Colonic mucosa (tissue), 4 donors: Measurements from ENCODE around the gene GSTT2. TPM values are rescaled to one million over a fixed set of nuclear protein-coding genes. Genes with fewer than 3 reads are reported as not detected.
A peak's percentile ranks its signal among the peaks of the same experiment; 100 is the strongest.
"Not testable (repeated sequence)": the region's sequence is repeated elsewhere in the genome, so short reads cannot be mapped to it uniquely, and the experiment has no call there.

Experiments
- DNase-seq: peaks from one replicate; pipeline ENCODE4 v3.0.0-alpha.2; 2020
- H3K27ac ChIP-seq: fragments of 200-600 bp; one replicate; pipeline ENCODE4 v1.8.0; 2021
- H3K27me3 ChIP-seq: fragments of 200-600 bp; one replicate; pipeline ENCODE4 v1.8.0; 2021
- H3K36me3 ChIP-seq: fragments of 200-600 bp; one replicate; pipeline ENCODE4 v1.8.0; 2021
- H3K4me1 ChIP-seq: fragments of 200-600 bp; one replicate; pipeline ENCODE4 v1.8.0; 2021; ENCODE audit warnings: mild to moderate bottlenecking
- H3K4me3 ChIP-seq: fragments of 200-600 bp; one replicate; pipeline ENCODE4 v1.8.0; 2021
- H3K9ac ChIP-seq, 2 donors: one replicate each; pipeline ENCODE4 v1.7.0; 2013; ENCODE audit warnings: control low read depth in 2 of 2, low read depth in 2 of 2, low read length in 2 of 2
- H3K9me3 ChIP-seq: fragments of 200-600 bp; one replicate; pipeline ENCODE4 v1.8.0; 2021
- intact Hi-C: fragments of 100-400 bp; cut with DNase I; formaldehyde crosslinking; loops from one replicate; pipeline ENCODE4 v1.14.1; 2022
- total RNA-seq, 2 donors: library from RNA; stranded (reverse); fragmentation: NEBNext Ultra II Directional in 1 of 2; extraction: Animal tissue kit (Norgen Biotek cat#: 25700) in 1 of 2; gene quantifications; one replicate each; pipeline ENCODE4 v1.2.1, GENCODE V29; 2021
- TF ChIP-seq, protein P1 (sequence below): fragments of 200-600 bp; IDR thresholded peaks from one replicate; pipeline ENCODE4 v1.8.0; 2022; ENCODE audit warnings: antibody characterized with exemption, mild to moderate bottlenecking
- donor health status: healthy.
- donor health status: DM: no; HTN: no; CAD: no.
- donor health status: DM: no; HTN: no; CAD: no.

Gene GSTT2
- total RNA-seq, 2 donors from 2014 or later, result not detected

DNA sequence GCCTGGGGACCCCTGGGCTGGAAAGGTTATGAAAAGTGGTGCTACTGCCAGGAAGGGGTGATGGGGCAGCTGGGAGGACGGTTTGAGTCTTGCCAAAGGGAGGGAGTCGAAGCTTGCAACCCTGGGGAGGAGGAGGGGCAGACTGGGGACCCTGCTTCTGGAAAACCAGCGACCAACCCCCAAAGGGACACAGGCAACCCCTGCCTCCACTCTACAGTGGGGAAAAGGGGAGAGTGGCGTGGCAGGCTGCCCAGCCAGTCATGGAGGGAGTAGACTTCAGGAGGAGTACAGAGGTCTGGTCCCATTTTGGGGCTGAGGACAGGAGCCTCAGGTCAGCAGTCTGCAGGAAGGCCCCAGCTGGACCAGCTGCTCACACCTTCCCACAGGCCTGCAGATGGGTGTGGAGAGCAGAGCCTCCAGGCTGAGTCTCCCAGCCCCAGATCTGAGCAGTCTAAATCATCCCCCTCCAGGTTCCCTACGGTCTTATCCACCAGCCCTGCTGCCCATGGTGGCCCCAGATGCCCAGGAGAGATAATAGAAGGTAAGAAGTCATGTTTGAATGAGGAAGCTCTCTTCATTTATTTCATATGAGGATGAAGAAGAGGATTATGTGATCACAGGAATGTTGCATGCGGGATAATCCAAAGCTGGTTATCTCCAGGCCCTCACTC is 9.0 kb upstream of the GSTT2 start:
- Histone ChIP-seq H3K4me3 (no peak overlapping the region), H3K9me3 (no peaks in the 10 kb centered on the region), H3K9ac (no peak overlapping the region), H3K27me3 (no peaks in the 10 kb centered on the region), H3K4me1 (no peaks in the 10 kb centered on the region), H3K36me3 (no peaks in the 10 kb centered on the region), H3K27ac (no peak overlapping the region)
- intact Hi-C loops, result no loop called here
- TF ChIP-seq, protein P1, sequence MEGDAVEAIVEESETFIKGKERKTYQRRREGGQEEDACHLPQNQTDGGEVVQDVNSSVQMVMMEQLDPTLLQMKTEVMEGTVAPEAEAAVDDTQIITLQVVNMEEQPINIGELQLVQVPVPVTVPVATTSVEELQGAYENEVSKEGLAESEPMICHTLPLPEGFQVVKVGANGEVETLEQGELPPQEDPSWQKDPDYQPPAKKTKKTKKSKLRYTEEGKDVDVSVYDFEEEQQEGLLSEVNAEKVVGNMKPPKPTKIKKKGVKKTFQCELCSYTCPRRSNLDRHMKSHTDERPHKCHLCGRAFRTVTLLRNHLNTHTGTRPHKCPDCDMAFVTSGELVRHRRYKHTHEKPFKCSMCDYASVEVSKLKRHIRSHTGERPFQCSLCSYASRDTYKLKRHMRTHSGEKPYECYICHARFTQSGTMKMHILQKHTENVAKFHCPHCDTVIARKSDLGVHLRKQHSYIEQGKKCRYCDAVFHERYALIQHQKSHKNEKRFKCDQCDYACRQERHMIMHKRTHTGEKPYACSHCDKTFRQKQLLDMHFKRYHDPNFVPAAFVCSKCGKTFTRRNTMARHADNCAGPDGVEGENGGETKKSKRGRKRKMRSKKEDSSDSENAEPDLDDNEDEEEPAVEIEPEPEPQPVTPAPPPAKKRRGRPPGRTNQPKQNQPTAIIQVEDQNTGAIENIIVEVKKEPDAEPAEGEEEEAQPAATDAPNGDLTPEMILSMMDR, result no peak
- no peak for DNase-seq

DNA sequence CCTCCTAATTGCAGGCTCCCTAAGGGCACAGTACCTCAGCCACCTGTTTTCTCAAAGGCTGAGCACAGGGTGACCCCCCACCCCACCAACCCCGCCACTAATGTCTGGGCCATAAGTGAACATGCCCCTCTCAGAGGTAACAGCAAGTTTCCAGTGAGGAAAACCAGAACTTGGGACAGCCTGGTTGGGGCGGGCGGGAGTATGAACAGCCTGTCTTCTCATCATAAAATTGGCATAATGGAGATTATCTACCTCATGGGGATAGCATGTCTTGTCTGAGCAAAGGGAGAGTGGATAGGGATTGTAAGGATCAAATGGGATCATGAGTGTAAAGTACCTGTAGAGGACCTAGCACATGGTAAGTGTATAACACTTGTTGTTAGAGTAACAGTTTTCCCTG is 8.0 kb upstream of the GSTT2 start:
- H3K27me3 ChIP-seq, intact Hi-C loops, H3K36me3 ChIP-seq, H3K27ac ChIP-seq, H3K9ac ChIP-seq, H3K4me1 ChIP-seq, H3K9me3 ChIP-seq, H3K4me3 ChIP-seq, DNase-seq: not testable (repeated sequence)

DNA sequence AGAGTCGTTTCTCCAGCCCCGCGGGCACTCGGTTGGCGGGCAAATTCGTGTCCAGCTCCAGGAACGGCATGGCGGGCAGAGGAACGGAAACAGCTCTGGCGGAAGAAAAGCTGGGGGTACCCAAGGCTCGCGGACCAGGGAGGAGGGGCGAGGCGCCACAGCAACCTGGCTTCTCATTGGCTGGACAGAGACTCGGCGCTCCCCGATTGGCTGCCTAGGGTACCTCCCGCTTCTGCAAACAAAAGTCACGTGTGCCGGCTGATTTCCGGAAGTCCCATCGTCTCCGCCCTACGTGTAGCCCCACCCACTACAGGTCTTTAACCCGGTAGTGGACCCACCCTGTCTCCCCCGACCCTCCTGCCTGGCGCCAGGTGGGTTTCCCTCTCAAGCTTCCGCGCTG is 5.6 kb upstream of the GSTT2 start, which contains the start of gene DDT:
Gene DDT, minus strand, starts transcription at position 97 of the 400 bp plus-strand sequence. Its CDS starts 27 bp downstream, at position 70.
- H3K27me3 ChIP-seq, H3K9ac ChIP-seq, DNase-seq, intact Hi-C loops, H3K4me3 ChIP-seq, H3K36me3 ChIP-seq, H3K27ac ChIP-seq, H3K9me3 ChIP-seq, H3K4me1 ChIP-seq: not testable (repeated sequence)

DNA sequence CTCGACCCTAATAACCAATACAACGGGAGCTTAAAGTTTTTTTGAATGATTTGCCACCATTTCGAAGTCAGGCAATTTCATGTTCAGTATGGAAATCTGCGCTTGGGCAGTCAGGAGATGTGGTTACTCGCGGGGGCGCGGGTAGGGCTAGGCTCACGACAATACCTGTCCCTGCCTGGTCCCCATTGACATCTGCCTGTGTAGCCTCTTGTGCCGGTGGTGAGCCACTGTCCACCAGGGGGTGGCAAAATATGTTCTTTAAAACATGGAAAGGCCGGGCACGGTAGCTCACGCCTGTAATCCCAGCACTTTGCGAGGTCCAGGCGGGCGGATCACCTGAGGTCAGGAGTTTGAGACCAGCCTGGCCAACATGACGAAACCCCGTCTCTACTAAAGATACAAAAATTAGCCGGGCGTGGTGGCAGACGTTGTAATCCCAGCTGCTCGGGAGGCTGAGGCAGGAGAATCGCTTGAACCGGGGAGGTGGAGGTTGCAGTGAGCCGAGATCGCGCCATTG is 5.0 kb upstream of the GSTT2 start:
- not testable (repeated sequence) for DNase-seq

DNA sequence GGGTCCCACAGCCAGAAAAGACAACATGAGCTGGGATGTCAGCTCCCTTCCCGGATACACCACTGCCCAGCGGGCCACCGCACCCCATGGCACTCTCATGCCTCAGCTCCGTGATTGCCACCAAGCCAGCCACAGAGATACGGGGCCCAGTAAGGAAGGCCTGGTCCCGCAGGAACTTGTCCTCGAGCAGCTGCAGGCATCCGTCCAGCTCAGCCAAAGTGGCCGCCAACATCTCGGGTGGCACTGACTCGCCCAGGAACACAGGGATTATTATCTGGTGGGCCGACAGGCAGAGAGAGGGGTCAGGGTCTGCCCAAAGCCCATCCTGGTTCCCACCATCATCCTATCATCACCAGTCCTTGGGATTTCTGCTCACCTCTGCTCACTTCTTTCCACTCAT is 2.6 kb upstream of the GSTT2 start:
- H3K9ac ChIP-seq, intact Hi-C loops, H3K9me3 ChIP-seq, H3K4me3 ChIP-seq, H3K27ac ChIP-seq, H3K36me3 ChIP-seq, H3K27me3 ChIP-seq, H3K4me1 ChIP-seq, DNase-seq: not testable (repeated sequence)

More for the DNA sequence above, 5.0 kb upstream of the GSTT2 start:
- H3K4me1 ChIP-seq, H3K27ac ChIP-seq, H3K27me3 ChIP-seq, intact Hi-C loops, H3K9ac ChIP-seq, H3K36me3 ChIP-seq, H3K9me3 ChIP-seq, H3K4me3 ChIP-seq: not testable (repeated sequence)

DNA sequence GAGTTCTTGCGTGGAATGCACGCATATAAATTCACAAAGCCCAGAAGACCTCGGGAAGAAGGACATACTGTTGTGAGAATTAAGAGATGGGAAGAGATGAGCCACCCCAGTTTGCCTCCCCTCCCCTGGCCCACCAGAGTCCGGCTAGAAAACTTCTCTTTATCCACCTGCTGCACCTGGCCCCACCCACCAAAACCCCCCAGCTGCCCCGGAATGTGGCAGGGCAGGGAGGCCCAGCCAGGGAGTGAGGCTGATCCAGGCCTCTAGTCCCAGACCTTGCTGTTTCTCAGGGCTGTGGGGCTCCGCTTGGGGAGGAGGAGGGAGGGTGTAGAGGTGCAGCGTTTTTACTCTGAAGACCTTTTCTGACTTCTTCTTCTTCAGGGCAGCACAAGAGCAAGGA is 633 bp downstream of the GSTT2 start:
- not testable (repeated sequence) for H3K27ac ChIP-seq, H3K36me3 ChIP-seq, H3K9me3 ChIP-seq, H3K27me3 ChIP-seq, DNase-seq, H3K9ac ChIP-seq, H3K4me3 ChIP-seq, H3K4me1 ChIP-seq
- intact Hi-C loops, result loop anchor here (10.0 kb wide), 1 partner anchor 264 kb away; the partner anchor contains the start of gene GGT5

DNA sequence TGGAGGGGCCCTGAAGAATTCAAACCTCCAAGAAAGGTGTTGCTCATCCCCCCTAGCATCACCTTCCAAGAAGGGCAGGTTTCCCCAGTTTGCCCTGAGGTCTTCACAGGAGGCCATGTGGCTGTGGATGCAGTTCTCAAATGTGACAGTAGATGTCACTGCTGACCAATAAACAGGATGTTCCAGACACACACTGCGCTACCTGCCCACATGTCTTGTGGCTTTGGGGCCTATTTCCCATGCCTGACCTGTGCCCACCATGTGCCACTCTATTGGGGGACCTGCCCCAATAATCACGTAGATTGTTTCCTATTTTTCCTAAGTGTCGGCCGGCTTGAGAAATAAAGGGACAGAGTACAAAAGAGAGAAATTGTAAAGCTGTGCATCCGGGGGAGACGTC is 4.5 kb downstream of the GSTT2 start:
- H3K27ac ChIP-seq, result no peak overlapping the region
- no peak overlapping the region for H3K9ac ChIP-seq
- intact Hi-C loops, result loop anchor here (10.0 kb wide), 1 partner anchor 260 kb away; the partner anchor contains the start of gene GGT5

DNA sequence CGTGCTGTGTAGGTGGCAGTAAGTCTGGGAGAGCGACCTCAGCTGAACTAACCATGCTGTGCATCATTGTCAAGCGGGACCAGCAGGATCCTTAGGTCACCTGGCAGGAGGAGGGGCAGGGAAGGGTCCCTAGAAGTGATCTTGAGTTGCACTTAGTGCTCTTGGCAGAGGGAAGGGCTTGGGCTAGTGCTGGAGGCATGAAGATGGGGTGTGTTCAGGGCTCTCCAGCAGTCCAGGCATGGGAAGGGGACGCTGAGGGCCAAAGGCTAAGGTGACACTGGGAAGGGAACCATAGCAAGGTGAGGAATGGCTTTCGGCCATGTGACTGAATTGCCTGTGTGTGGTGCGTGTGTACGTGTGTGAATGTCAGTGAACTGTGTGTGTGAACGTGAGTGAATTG is 6.2 kb downstream of the GSTT2 start:
- intact Hi-C loops, result loop anchor here (10.0 kb wide), 1 partner anchor 259 kb away; the partner anchor contains the start of gene GGT5
- H3K36me3 ChIP-seq, H3K27ac ChIP-seq: not testable (repeated sequence)

More for the DNA sequence above, 4.5 kb downstream of the GSTT2 start:
- no peak overlapping the region for H3K4me3 ChIP-seq
- TF ChIP-seq, protein P1, result peak; percentile 77
- no peaks in the 10 kb centered on the region for H3K4me1 ChIP-seq
- H3K27me3 ChIP-seq, result no peaks in the 10 kb centered on the region
- no peak for DNase-seq
- H3K9me3 ChIP-seq, result no peaks in the 10 kb centered on the region
- H3K36me3 ChIP-seq, result no peaks in the 10 kb centered on the region

DNA sequence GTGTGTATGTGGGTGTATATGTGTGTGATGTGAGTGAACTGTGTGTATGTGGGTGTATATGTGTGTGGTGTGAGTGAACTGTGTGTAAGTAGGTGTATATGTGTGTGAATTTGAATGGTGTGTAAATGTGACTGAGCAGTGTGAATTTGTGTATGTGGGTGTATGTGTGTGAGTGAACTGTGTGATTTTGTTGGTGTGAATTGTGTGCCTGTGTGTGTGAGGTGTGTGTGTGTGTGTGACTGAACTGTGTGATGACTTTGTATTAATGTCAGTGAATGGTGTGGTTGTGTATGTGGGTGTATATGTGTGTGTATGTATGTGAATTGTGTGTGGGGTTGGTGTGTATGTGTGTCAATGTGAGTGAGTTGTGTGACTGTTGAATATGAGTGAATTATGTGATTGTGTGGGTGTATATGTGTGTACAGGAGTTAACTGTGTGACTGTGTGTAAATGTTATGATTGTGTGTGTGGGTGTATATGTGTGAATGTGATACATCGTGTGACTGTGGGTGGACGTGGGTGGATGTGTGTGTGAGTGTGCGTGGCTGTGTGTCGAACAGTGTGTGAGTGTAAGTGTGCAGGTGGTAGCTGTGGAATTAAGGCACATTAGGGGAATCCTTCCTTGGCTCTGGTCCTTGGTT is 6.7 kb downstream of the GSTT2 start:
- H3K4me3 ChIP-seq, H3K36me3 ChIP-seq, H3K27ac ChIP-seq, H3K9me3 ChIP-seq, H3K4me1 ChIP-seq, DNase-seq, H3K27me3 ChIP-seq, H3K9ac ChIP-seq: not testable (repeated sequence)
- intact Hi-C loops, result loop anchor here (10.0 kb wide), 1 partner anchor 258 kb away; the partner anchor contains the start of gene GGT5

More for the DNA sequence above, 6.2 kb downstream of the GSTT2 start:
- H3K9ac ChIP-seq, H3K4me3 ChIP-seq, H3K27me3 ChIP-seq, DNase-seq, H3K9me3 ChIP-seq, H3K4me1 ChIP-seq: not testable (repeated sequence)

DNA sequence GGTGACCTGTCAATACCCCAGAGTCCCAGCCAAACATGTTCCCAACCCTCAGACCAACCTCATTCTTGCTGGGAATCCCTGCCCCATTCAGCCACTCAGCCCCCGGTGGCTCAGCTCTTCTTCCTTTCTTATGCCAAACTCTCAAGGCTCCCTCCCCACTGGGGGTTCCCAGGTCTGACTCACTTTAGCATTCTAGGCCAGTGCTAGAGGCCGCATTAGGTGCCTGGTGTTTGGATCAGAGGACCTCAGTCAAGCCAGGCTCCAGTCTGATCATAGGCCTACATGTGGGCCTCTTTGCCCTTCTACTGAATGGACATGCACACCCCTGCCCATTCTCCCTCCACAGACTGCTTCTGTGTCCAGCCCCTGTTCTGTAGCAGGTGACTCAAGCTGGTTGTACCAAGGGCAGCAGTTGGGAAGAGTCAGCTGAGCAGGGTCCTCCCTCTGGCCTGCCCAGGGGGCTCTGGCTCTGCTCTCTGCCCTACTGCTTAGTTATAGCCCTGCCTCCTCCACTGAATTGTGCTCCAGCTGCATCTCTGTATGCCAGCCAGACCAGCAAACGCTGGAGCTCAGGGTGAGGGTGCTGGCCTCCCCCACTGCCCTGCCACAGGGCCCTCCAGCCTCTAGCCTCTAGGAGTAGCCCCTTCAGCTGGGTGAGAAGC is 9.8 kb downstream of the GSTT2 start:
- not testable (repeated sequence) for DNase-seq, H3K27me3 ChIP-seq, H3K9ac ChIP-seq, H3K27ac ChIP-seq, H3K4me1 ChIP-seq, H3K9me3 ChIP-seq, H3K4me3 ChIP-seq, H3K36me3 ChIP-seq
- intact Hi-C loops, result loop anchor here (10.0 kb wide), 1 partner anchor 255 kb away; the partner anchor contains the start of gene GGT5

DNA sequence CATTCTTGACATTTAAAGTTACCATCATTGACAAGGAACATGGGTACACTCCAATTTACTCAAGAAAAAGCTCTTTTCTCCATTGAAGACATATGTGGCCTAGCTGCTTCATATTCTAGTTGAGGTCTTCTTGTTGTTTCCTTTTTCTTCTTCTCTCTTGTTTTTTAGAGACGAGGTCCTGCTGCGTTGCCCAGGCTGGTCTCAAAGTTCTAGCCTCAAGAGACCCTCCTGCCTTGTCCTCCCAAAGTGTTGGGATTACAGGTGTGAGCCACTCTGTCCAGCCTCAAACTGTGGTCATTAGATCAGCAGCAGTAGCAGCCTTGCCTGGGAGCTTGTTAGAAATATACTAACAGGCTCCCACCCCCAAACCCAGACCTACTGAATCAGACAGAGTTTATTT is 13.1 kb downstream of the GSTT2 start:
- intact Hi-C loops, H3K4me3 ChIP-seq, H3K27me3 ChIP-seq, H3K36me3 ChIP-seq, DNase-seq, H3K27ac ChIP-seq, H3K9ac ChIP-seq, H3K9me3 ChIP-seq, H3K4me1 ChIP-seq: not testable (repeated sequence)
